ENCODE data around the gene NTN1. TPM values are rescaled to one million over a fixed set of nuclear protein-coding genes. Genes with fewer than 3 reads are reported as not detected.
"Not testable (repeated sequence)": the region's sequence is repeated elsewhere in the genome, so short reads cannot be mapped to it uniquely, and the experiment has no call there.

NTN1 gene
- total and polyA plus RNA-seq, 2 of the 13 experiments (the other 11 are each of a cell fraction or from before 2014, with no cell fraction given), result 0.04 to 0.05 TPM

- H3K27me3 ChIP-seq (ENCODE audit: control insufficient read depth in 1 of 2, insufficient read depth in 2 of 2, low read length in 2 of 2), result peaks cover 0 to 30% of the 10 kb centered on the region in 2 experiments
- DNase-seq (ENCODE audit: low spot score); H3K4me1 ChIP-seq (ENCODE audit: insufficient read depth, low read length); in situ Hi-C loops (cut with HindIII; ENCODE audit: extremely low pct_ligation_motif_present, low pct_unique_long_range_greater_than_20kb); H3K36me3 ChIP-seq (replicated peaks in 1 of 2; ENCODE audit: control insufficient read depth in 1 of 2, insufficient read depth in 2 of 2, low read length in 2 of 2); H3K79me2 ChIP-seq (ENCODE audit: insufficient read depth, low read length); H2AFZ ChIP-seq (ENCODE audit: low read length); ATAC-seq; H3K4me3 ChIP-seq (replicated peaks in 1 of 3; ENCODE audit: insufficient read depth in 1 of 3, low read depth in 2 of 3, low read length in 3 of 3); H3K9ac ChIP-seq (ENCODE audit: insufficient read depth, low read depth, low read length); H3K27ac ChIP-seq (ENCODE audit: extremely low read length, insufficient read depth, low read length); H3K9me3 ChIP-seq (ENCODE audit: low read length); FAIRE-seq; POLR2A ChIA-PET; CTCF ChIA-PET (ENCODE audit: low intra/inter-chr PET ratio, low total read pairs); BruUV-seq (replicated peaks); intact Hi-C loops (cut with micrococcal nuclease; ENCODE audit: unreplicated experiment); H3K4me2 ChIP-seq (ENCODE audit: low read depth, low read length); H4K20me1 ChIP-seq (ENCODE audit: insufficient read depth, low read length): not testable (repeated sequence)
- WGBS (ENCODE audit: low lambda C conversion rate), result 31% methylated on average over 9 of the region's 9 CpGs
Observed at GRCh38 chr17:9106278-9106677, 85.0 kb downstream of the NTN1 start.

GRCh38 chr17:9107527-9107926 is 86.2 kb downstream of the NTN1 start:
- Histone ChIP-seq H3K27ac (ENCODE audit: extremely low read length, insufficient read depth, low read length) (no peak overlapping the region), H3K4me1 (ENCODE audit: insufficient read depth, low read length) (no peaks in the 10 kb centered on the region), H3K79me2 (ENCODE audit: insufficient read depth, low read length) (no peaks in the 10 kb centered on the region), H2AFZ (ENCODE audit: low read length) (no peak overlapping the region), H3K4me2 (ENCODE audit: low read depth, low read length) (no peak overlapping the region), H3K36me3 (replicated peaks in 1 of 2; ENCODE audit: control insufficient read depth in 1 of 2, insufficient read depth in 2 of 2, low read length in 2 of 2) (no peaks in the 10 kb centered on the region), H3K4me3 (replicated peaks in 1 of 3; ENCODE audit: insufficient read depth in 1 of 3, low read depth in 2 of 3, low read length in 3 of 3) (no peak overlapping the region), H3K9ac (ENCODE audit: insufficient read depth, low read depth, low read length) (no peak overlapping the region), H4K20me1 (ENCODE audit: insufficient read depth, low read length) (no peaks in the 10 kb centered on the region), H3K27me3 (ENCODE audit: control insufficient read depth in 1 of 2, insufficient read depth in 2 of 2, low read length in 2 of 2) (peaks cover 0 to 37% of the 10 kb centered on the region in 2 experiments), H3K9me3 (ENCODE audit: low read length) (no peaks in the 10 kb centered on the region)
- ATAC-seq (no peak), DNase-seq (ENCODE audit: low spot score) (no peak), FAIRE-seq (no peak)
- intact Hi-C loops (cut with micrococcal nuclease; ENCODE audit: unreplicated experiment) (no loop called here), in situ Hi-C loops (cut with HindIII; ENCODE audit: extremely low pct_ligation_motif_present, low pct_unique_long_range_greater_than_20kb) (no loop called here)
- TF ChIP-seq ZBTB40 (IDR thresholded peaks at IDR 0.05) (no peak), ZBTB40 (CRISPR knock-in tag; IDR thresholded peaks at IDR 0.05) (peak; percentile 67; the same call in 1 of the 2 replicates), CTCF (CRISPR knock-in tag; IDR thresholded peaks at IDR 0.05) (no peak)
- 63% methylated on average over 4 of the region's 4 CpGs for WGBS (ENCODE audit: low lambda C conversion rate)
- POLR2A ChIA-PET, result no interaction called here
- CTCF ChIA-PET (ENCODE audit: low intra/inter-chr PET ratio, low total read pairs), result no interaction called here
- BruUV-seq (replicated peaks), result no TSS peak

Measured in HepG2 (cell line).